HG02938 (cell line): ENCODE measurements around the gene NLRP11.
"Not testable (repeated sequence)": the region's sequence is repeated elsewhere in the genome, so short reads cannot be mapped to it uniquely, and the experiment has no call there.

Source experiments
- ATAC-seq: cut with Tn5 transposase; IDR thresholded peaks from one replicate; pipeline ENCODE4 v1.9.1; 2021; ENCODE audit warnings: mild to moderate bottlenecking, moderate library complexity; ENCODE audit not compliant: unreplicated experiment

Gene NLRP11

GRCh38 chr19:55781112-55781511 lies 50.7 kb downstream of the NLRP11 start:
- no peak for ATAC-seq

- no peak for ATAC-seq
These were observed 53.5 kb downstream of the NLRP11 start for GRCh38 chr19:55778331-55778730.

GRCh38 chr19:55777528-55777927 lies 54.3 kb downstream of the NLRP11 start:
- no peak for ATAC-seq

GRCh38 chr19:55769632-55770031 lies 62.2 kb downstream of the NLRP11 start:
- ATAC-seq, result not testable (repeated sequence)

GRCh38 chr19:55768818-55769217 lies 63.0 kb downstream of the NLRP11 start, which contains the start of gene RFPL4AL1:
Gene RFPL4AL1, plus strand, starts transcription at chr19:55769118. Its CDS starts 2,687 bp downstream, at chr19:55771805.
- not testable (repeated sequence) for ATAC-seq

- no peak for ATAC-seq
These were observed 65.3 kb downstream of the NLRP11 start for GRCh38 chr19:55766466-55766865.

- ATAC-seq, result not testable (repeated sequence)
These were observed 73.0 kb downstream of the NLRP11 start, which contains the start of gene RFPL4A for GRCh38 chr19:55758797-55759196. Gene RFPL4A, plus strand, starts transcription at chr19:55759097. Its CDS starts 2,704 bp downstream, at chr19:55761801.

- ATAC-seq, result not testable (repeated sequence)
These were observed 75.0 kb downstream of the NLRP11 start for GRCh38 chr19:55756808-55757207.

GRCh38 chr19:55753401-55753800 lies 78.4 kb downstream of the NLRP11 start:
- ATAC-seq, result no peak

GRCh38 chr19:55750715-55751114 lies 81.1 kb downstream of the NLRP11 start:
- ATAC-seq, result no peak

- no peak for ATAC-seq
These were observed 93.5 kb downstream of the NLRP11 start, which contains the start of gene NLRP9 for GRCh38 chr19:55738302-55738701. Gene NLRP9, minus strand, starts transcription at chr19:55738402. Its CDS starts 28 bp downstream, at chr19:55738374.
